T-cell (primary cell): Measurements from ENCODE around the gene DNAH8. TPM values are rescaled to one million over a fixed set of nuclear protein-coding genes. Genes with fewer than 3 reads are reported as not detected.

ENCODE experiments used
- ATAC-seq, 4 experiments: fragments of 200-7000 bp in 3 of 4; fragments of 150-1000 bp in 1 of 4; cut with Tn5 transposase; replicated peaks in 1 of 4; 1 replicate in 3 of 4; 2 replicates in 1 of 4; pipeline ENCODE4 v1.10.0; 2021; ENCODE audit warnings: moderate library complexity in 3 of 4, mild to moderate bottlenecking in 2 of 4, moderate number of reproducible peaks in 1 of 4
- CTCF ChIA-PET, 2 donors: fragments of 300-600 bp; sonication (Branson Sonifier 250); formaldehyde crosslinking; loops; one replicate each; lab custom pipeline; 2022; ENCODE audit warnings: antibody characterized with exemption in 2 of 2; lab: Charles Lee
- POLR2A ChIA-PET, 2 donors: fragments of 300-600 bp; sonication (Branson Sonifier 250); formaldehyde crosslinking; loops; one replicate each; lab custom pipeline; 2022; ENCODE audit warnings: antibody characterized with exemption in 2 of 2; lab: Charles Lee
- DNase-seq, 35 experiments: peaks; one replicate each; pipeline versions ENCODE4 v3.0.0 to v3.0.0-alpha.2; 2013 to 2023
- H3K27ac ChIP-seq: one replicate; pipeline ENCODE4 v1.5.1; 2013; ENCODE audit warnings: low read length
- H3K27me3 ChIP-seq, 2 experiments: replicated peaks in 1 of 2; 1 replicate in 1 of 2; 2 replicates in 1 of 2; pipeline versions ENCODE4 v1.6.1 to v1.7.0; 2013; ENCODE audit warnings: low read length in 1 of 2, mixed read lengths in 1 of 2; ENCODE audit not compliant: control insufficient read depth in 2 of 2, insufficient read depth in 2 of 2; ENCODE audit errors: extremely low read depth in 1 of 2
- H3K36me3 ChIP-seq, 2 donors: 1 replicate in 1 of 2; 2 replicates in 1 of 2; pipeline versions ENCODE4 v1.6.1 to v1.7.0; 2013; ENCODE audit warnings: low read length in 1 of 2; ENCODE audit not compliant: control insufficient read depth in 2 of 2, insufficient read depth in 1 of 2; ENCODE audit errors: extremely low read depth in 1 of 2
- H3K4me1 ChIP-seq, 2 experiments: 1 replicate in 1 of 2; 2 replicates in 1 of 2; pipeline versions ENCODE4 v1.6.1 to v1.7.0; 2013; ENCODE audit warnings: low read length in 2 of 2, mixed read lengths in 1 of 2; ENCODE audit not compliant: insufficient read depth in 2 of 2, control insufficient read depth in 1 of 2; ENCODE audit errors: extremely low read depth in 1 of 2
- H3K4me3 ChIP-seq, 2 donors: 1 replicate in 1 of 2; 2 replicates in 1 of 2; pipeline versions ENCODE4 v1.5.1 to v1.7.0; 2013; ENCODE audit warnings: mild to moderate bottlenecking in 2 of 2, low read length in 1 of 2, moderate library complexity in 1 of 2; ENCODE audit not compliant: control insufficient read depth in 1 of 2; ENCODE audit errors: extremely low read depth in 1 of 2
- H3K9me3 ChIP-seq: 2 replicates; pipeline ENCODE4 v1.7.0; 2013
- H3K27ac Mint-ChIP-seq, 2 donors: one replicate each; pipeline ENCODE4 v1.8.0; 2020 to 2021; ENCODE audit warnings: mild to moderate bottlenecking in 2 of 2, mixed read lengths in 2 of 2
- H3K27me3 Mint-ChIP-seq, 2 donors: one replicate each; pipeline ENCODE4 v1.8.0; 2021 to 2022; ENCODE audit warnings: mixed read lengths in 2 of 2
- H3K36me3 Mint-ChIP-seq: one replicate; pipeline ENCODE4 v1.8.0; 2021; ENCODE audit warnings: mixed read lengths
- H3K4me1 Mint-ChIP-seq, 3 donors: one replicate each; pipeline ENCODE4 v1.8.0; 2020 to 2022; ENCODE audit warnings: mixed read lengths in 3 of 3, mild to moderate bottlenecking in 1 of 3
- H3K4me3 Mint-ChIP-seq, 3 donors: one replicate each; pipeline ENCODE4 v1.8.0; 2020 to 2022; ENCODE audit warnings: mild to moderate bottlenecking in 3 of 3, mixed read lengths in 3 of 3, moderate library complexity in 3 of 3
- H3K9me3 Mint-ChIP-seq, 3 donors: one replicate each; pipeline ENCODE4 v1.8.0; 2020 to 2022; ENCODE audit warnings: mixed read lengths in 3 of 3
- WGBS: methylation state at CpG from one replicate; pipeline ENCODE4 v1.1.5; 2013; ENCODE audit warnings: missing lambda C conversion rate; ENCODE audit not compliant: insufficient coverage; 5-methylcytosine and 5-hydroxymethylcytosine counted together
- total RNA-seq, 35 experiments: library from RNA in 6 of 35; stranded (reverse) in 6 of 35; fragments of 120-200 nt in 1 of 35; gene quantifications; one replicate each; pipeline versions ENCODE4 v1.2.1 to v1.2.4 and lab custom pipeline; 2013 to 2026

The DNAH8 gene
- total RNA-seq, 5 donors from 2014 or later (not counting 1 experiment from before 2014, with no cell fraction given) = 0.03 to 0.12 (median 0.08) TPM; not detected in 1

- H3K9me3 ChIP-seq = no peaks in the 10 kb centered on the region
- Mint-ChIP-seq H3K4me1 (no peaks in the 10 kb centered on the region), H3K9me3 (no peaks in the 10 kb centered on the region), H3K4me3 (no peak overlapping the region), H3K27ac (no peak overlapping the region), H3K27me3 (no peaks in the 10 kb centered on the region), H3K36me3 (no peaks in the 10 kb centered on the region)
- H3K27ac ChIP-seq = no peak overlapping the region
- peaks cover 0 to 10% of the 10 kb centered on the region in 2 experiments for H3K27me3 ChIP-seq
- WGBS = 54% methylated on average over 4 of the region's 9 CpGs
- DNase-seq (no peak), ATAC-seq (no peak)
- CTCF ChIA-PET = no interaction called here
- H3K36me3 ChIP-seq = no peaks in the 10 kb centered on the region
- POLR2A ChIA-PET = no interaction called here
- H3K4me1 ChIP-seq = no peaks in the 10 kb centered on the region
- H3K4me3 ChIP-seq = no peak overlapping the region
Measured at GRCh38 chr6:39076623-39077535, 361.8 kb downstream of the DNAH8 start.

- Histone ChIP-seq H3K4me1 (no peaks in the 10 kb centered on the region), H3K9me3 (no peaks in the 10 kb centered on the region), H3K4me3 (no peak overlapping the region), H3K27ac (no peak overlapping the region), H3K27me3 (peaks cover 0 to 5% of the 10 kb centered on the region in 2 experiments), H3K36me3 (no peaks in the 10 kb centered on the region)
- Mint-ChIP-seq H3K36me3 (no peaks in the 10 kb centered on the region), H3K27me3 (no peaks in the 10 kb centered on the region), H3K4me1 (no peaks in the 10 kb centered on the region), H3K4me3 (no peak overlapping the region), H3K27ac (no peak overlapping the region), H3K9me3 (no peaks in the 10 kb centered on the region)
- ATAC-seq = no peak
- POLR2A ChIA-PET = no interaction called here
- 88% methylated on average over 7 of the region's 11 CpGs for WGBS
- CTCF ChIA-PET = no interaction called here
- no peak for DNase-seq
Measured at GRCh38 chr6:39077882-39078594, 362.9 kb downstream of the DNAH8 start.

DNA sequence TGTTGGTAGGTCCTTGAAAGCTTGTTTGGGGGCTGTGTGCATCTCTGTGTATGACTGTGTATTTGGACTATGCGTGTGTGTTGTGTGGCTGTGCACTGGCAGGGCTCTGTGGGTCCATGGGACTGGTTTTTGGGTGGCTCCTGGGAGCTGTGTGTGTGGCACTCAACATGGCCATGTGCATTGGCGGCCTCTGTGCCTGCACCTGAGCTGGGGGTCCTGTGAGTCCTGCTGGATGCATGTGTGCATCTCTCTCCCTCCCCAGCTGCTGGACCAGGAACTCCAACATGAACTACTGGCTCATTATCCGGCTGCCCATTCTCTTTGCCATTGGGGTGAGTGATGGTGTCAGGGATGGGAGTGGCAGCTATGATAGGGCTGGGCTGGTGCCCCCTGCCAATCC lies 363.6 kb downstream of the DNAH8 start:
- ChIA-PET CTCF (no interaction called here), POLR2A (no interaction called here)
- Mint-ChIP-seq H3K9me3 (no peaks in the 10 kb centered on the region), H3K4me3 (no peak overlapping the region), H3K27ac (no peak overlapping the region), H3K36me3 (no peaks in the 10 kb centered on the region), H3K27me3 (peaks cover 0 to 4% of the 10 kb centered on the region in 2 donors), H3K4me1 (no peaks in the 10 kb centered on the region)
- no peak for ATAC-seq
- no peak overlapping the region for H3K27ac ChIP-seq
- no peaks in the 10 kb centered on the region for H3K4me1 ChIP-seq
- no peak overlapping the region for H3K4me3 ChIP-seq
- H3K36me3 ChIP-seq = no peaks in the 10 kb centered on the region
- no peaks in the 10 kb centered on the region for H3K9me3 ChIP-seq
- no peak for DNase-seq
- WGBS = 100% methylated on average over 1 of the region's 3 CpGs
- peaks cover 0 to 3% of the 10 kb centered on the region in 2 experiments for H3K27me3 ChIP-seq

DNA sequence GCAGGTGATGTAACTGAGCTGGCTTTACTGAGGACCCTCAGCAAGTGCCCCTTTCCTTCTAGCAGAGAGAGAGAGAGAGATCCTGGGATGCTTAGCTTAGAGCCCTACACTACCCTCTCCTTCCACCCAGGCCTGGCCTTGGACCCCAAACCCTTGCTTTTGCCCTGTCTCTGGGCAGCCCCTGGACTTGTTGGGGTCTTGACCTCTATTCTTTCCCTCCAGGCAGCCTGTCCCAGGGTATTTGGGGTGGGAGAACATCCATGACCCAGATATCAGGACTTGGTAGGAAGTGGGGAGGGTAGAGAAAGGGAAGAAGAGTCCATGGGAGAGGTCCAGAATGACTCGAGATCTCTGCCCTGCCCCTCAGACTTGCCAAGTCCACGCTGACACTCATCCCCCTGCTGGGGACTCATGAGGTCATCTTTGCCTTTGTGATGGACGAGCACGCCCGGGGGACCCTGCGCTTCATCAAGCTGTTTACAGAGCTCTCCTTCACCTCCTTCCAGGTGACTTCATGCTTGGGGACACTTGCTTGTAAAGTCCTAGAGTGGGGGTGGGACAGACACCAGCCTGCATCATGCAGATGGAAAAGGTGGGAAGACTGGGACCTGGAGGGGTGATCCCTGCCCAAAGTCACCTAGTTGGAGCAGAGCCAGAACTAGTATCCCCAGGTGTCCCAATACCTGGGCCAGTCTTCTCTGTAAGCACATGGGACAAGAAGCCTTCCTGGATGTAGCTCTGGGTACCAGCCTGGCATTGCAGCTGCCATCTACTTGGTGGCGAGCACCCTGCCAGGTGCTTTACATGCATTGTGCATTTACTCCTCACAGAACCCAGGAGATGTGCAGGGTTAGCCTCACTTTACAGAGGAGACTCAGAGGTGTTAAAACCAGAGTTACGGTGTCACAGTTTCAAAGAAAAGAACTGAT lies 364.4 kb downstream of the DNAH8 start:
- H3K9me3 Mint-ChIP-seq = no peaks in the 10 kb centered on the region
- peaks cover 0 to 5% of the 10 kb centered on the region in 2 experiments for H3K27me3 ChIP-seq
- no peak overlapping the region for H3K4me3 Mint-ChIP-seq
- peaks cover 0 to 7% of the 10 kb centered on the region in 2 donors for H3K27me3 Mint-ChIP-seq
- DNase-seq = no peak
- CTCF ChIA-PET = no interaction called here
- 74% methylated on average over 4 of the region's 8 CpGs for WGBS
- no peak overlapping the region for H3K27ac ChIP-seq
- no peak for ATAC-seq
- H3K4me1 Mint-ChIP-seq = no peaks in the 10 kb centered on the region
- no peak overlapping the region for H3K27ac Mint-ChIP-seq
- no peaks in the 10 kb centered on the region for H3K4me1 ChIP-seq
- no peaks in the 10 kb centered on the region for H3K36me3 ChIP-seq
- H3K9me3 ChIP-seq = no peaks in the 10 kb centered on the region
- POLR2A ChIA-PET = no interaction called here
- H3K4me3 ChIP-seq = no peak overlapping the region
- no peaks in the 10 kb centered on the region for H3K36me3 Mint-ChIP-seq

Other genes with a start within 250 kb of the DNAH8 start
- 10 to 100 TPM; 29.3 to 67.7 (median 38.1) TPM for gene BTBD9, start 75.4 kb upstream of the DNAH8 start, total RNA-seq
- 10 to 100 TPM; 22.0 to 37.1 (median 25.6) TPM for gene GLO1, start 12.2 kb upstream of the DNAH8 start, total RNA-seq